Spleen (tissue), 7 donors: ENCODE data around the gene TMEM269.

Experiments
- POLR2A ChIP-seq, 3 donors: fragments of 450-650 bp; IDR thresholded peaks; one replicate each; pipeline ENCODE4 v1.5.1; 2017; ENCODE audit warnings: antibody characterized with exemption in 3 of 3, mild to moderate bottlenecking in 1 of 3
- TF ChIP-seq, protein P1 (sequence below), 11 experiments: fragments of 200-600 bp in 7 of 11; fragments of 450-650 bp in 4 of 11; sonication (generic) in 4 of 11; IDR thresholded peaks in 8 of 11; conservative IDR thresholded peaks in 3 of 11; 1 replicate in 7 of 11; 2 replicates in 4 of 11; pipeline versions ENCODE4 v1.4.0 to v1.8.0; 2016 to 2021; ENCODE audit warnings: antibody characterized with exemption in 11 of 11, inconsistent platforms in 4 of 11, mild to moderate bottlenecking in 1 of 11
- donor health status: DM: no; HTN: no; CAD: no; lungs with moderate emphysema.
- donor health status: DM: no; HTN: no; CAD: no.
- donor health status: DM: no; HTN: no; CAD: no.

DNA sequence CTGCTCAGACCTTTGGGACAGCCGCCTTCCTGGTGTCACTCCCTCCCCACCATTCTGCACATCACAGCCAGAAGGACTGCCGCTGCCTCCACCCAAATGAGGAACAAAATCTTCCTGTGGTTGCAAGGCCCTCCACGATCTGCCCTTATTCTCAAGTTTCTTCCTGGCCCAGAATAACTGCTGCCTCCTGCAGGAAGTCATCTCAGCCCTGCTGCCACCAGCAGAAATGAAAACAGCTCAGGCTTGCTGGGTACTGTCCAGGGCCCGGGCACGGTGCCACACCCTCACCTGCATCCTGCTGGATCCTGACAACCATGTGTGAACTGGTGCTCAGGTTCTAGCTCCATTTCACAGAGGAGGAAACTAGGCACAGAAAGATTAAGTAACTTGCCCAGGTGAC lies 47.5 kb upstream of the TMEM269 start:
- TF ChIP-seq, protein P1, sequence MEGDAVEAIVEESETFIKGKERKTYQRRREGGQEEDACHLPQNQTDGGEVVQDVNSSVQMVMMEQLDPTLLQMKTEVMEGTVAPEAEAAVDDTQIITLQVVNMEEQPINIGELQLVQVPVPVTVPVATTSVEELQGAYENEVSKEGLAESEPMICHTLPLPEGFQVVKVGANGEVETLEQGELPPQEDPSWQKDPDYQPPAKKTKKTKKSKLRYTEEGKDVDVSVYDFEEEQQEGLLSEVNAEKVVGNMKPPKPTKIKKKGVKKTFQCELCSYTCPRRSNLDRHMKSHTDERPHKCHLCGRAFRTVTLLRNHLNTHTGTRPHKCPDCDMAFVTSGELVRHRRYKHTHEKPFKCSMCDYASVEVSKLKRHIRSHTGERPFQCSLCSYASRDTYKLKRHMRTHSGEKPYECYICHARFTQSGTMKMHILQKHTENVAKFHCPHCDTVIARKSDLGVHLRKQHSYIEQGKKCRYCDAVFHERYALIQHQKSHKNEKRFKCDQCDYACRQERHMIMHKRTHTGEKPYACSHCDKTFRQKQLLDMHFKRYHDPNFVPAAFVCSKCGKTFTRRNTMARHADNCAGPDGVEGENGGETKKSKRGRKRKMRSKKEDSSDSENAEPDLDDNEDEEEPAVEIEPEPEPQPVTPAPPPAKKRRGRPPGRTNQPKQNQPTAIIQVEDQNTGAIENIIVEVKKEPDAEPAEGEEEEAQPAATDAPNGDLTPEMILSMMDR (IDR thresholded peaks at IDR 0.05 in 8 of 11, conservative IDR thresholded peaks at IDR 0.05 in 3 of 11), result no peak
- no peak for TF ChIP-seq POLR2A (IDR thresholded peaks at IDR 0.05)
